Endodermal cell (in vitro differentiated cells): ENCODE results near the gene UROS. TPM values are rescaled to one million over a fixed set of nuclear protein-coding genes. Genes with fewer than 3 reads are reported as not detected.

Experiments
- DNase-seq: peaks from one replicate; pipeline ENCODE4 v3.0.0-alpha.2; 2017
- H3K27ac ChIP-seq: 2 replicates; pipeline ENCODE4 v1.5.1; 2013; ENCODE audit warnings: mild to moderate bottlenecking, low read depth, low read length, moderate library complexity
- H3K27me3 ChIP-seq: 2 replicates; pipeline ENCODE4 v1.6.1; 2013; ENCODE audit warnings: mild to moderate bottlenecking, low read length, moderate library complexity; ENCODE audit not compliant: insufficient read depth, control insufficient read depth, poor library complexity, severe bottlenecking
- H3K36me3 ChIP-seq: 2 replicates; pipeline ENCODE4 v1.7.0; 2013; ENCODE audit warnings: mild to moderate bottlenecking, low read length, moderate library complexity; ENCODE audit not compliant: control insufficient read depth, insufficient read depth
- H3K4me1 ChIP-seq: one replicate; pipeline ENCODE4 v1.7.0; 2013; ENCODE audit warnings: low read length; ENCODE audit not compliant: control insufficient read depth, insufficient read depth
- H3K4me3 ChIP-seq: 2 replicates; pipeline ENCODE4 v1.5.1; 2013; ENCODE audit warnings: mild to moderate bottlenecking, low read length, moderate library complexity
- H3K9ac ChIP-seq: 2 replicates; pipeline ENCODE4 v1.6.1; 2013; ENCODE audit warnings: mild to moderate bottlenecking, low read length, moderate library complexity; ENCODE audit not compliant: poor library complexity, severe bottlenecking; ENCODE audit errors: extremely low read depth
- H3K9me3 ChIP-seq: 2 replicates; pipeline ENCODE4 v1.6.1; 2013; ENCODE audit warnings: mild to moderate bottlenecking, low read length, moderate library complexity; ENCODE audit not compliant: control insufficient read depth
- H3K27ac Mint-ChIP-seq: 2 replicates; pipeline ENCODE4 v1.8.0; 2020; ENCODE audit warnings: mixed read lengths
- H3K27me3 Mint-ChIP-seq: 2 replicates; pipeline ENCODE4 v1.8.0; 2021; ENCODE audit warnings: mild to moderate bottlenecking, mixed read lengths; ENCODE audit not compliant: insufficient read depth
- H3K36me3 Mint-ChIP-seq: 2 replicates; pipeline ENCODE4 v1.8.0; 2020; ENCODE audit warnings: low read depth, mixed read lengths
- H3K4me1 Mint-ChIP-seq: 2 replicates; pipeline ENCODE4 v1.8.0; 2020; ENCODE audit warnings: mixed read lengths
- H3K4me3 Mint-ChIP-seq: 2 replicates; pipeline ENCODE4 v1.8.0; 2020; ENCODE audit warnings: mild to moderate bottlenecking, moderate library complexity, mixed read lengths
- H3K9me3 Mint-ChIP-seq: 2 replicates; pipeline ENCODE4 v1.8.0; 2020; ENCODE audit warnings: mild to moderate bottlenecking, mixed read lengths
- CTCF ChIP-seq: fragments of 200-600 bp; sonication (generic); conservative IDR thresholded peaks from 2 replicates; pipeline ENCODE4 v1.5.0; 2021; ENCODE audit warnings: antibody characterized with exemption, mild to moderate bottlenecking
- WGBS, 2 experiments: methylation state at CpG; one replicate each; pipeline versions ENCODE4 v1.1.5 to v1.1.7; 2013; ENCODE audit warnings: missing lambda C conversion rate in 2 of 2, mixed read lengths in 1 of 2; ENCODE audit not compliant: insufficient coverage in 1 of 2, insufficient read length in 1 of 2; 5-methylcytosine and 5-hydroxymethylcytosine counted together
- total RNA-seq, 2 donors: library from RNA; stranded (reverse); fragmentation: NEBNext Ultra II Directional in 1 of 2; extraction: Animal tissue kit (Norgen Biotek cat#: 25700) in 1 of 2; gene quantifications; 2 replicates in 1 of 2; 3 replicates in 1 of 2; pipeline ENCODE4 v1.2.1, GENCODE V29; 2021

The UROS gene
- total RNA-seq, 2 donors from 2014 or later = 49.2 to 69.4 TPM

- H3K27ac Mint-ChIP-seq = no peak overlapping the region
- H3K4me1 ChIP-seq = peaks cover 5% of the 10 kb centered on the region
Measured at GRCh38 chr10:125808047-125808446, 15.0 kb downstream of the UROS start.

GRCh38 chr10:125802739-125803138, 20.3 kb downstream of the UROS start:
- Mint-ChIP-seq H3K36me3 (peaks cover 25% of the 10 kb centered on the region), H3K9me3 (no peaks in the 10 kb centered on the region), H3K27ac (no peak overlapping the region), H3K4me3 (no peak overlapping the region), H3K27me3 (no peaks in the 10 kb centered on the region), H3K4me1 (peaks cover 32% of the 10 kb centered on the region)
- Histone ChIP-seq H3K27ac (no peak overlapping the region), H3K4me1 (peaks cover 14% of the 10 kb centered on the region), H3K36me3 (peaks cover 30% of the 10 kb centered on the region), H3K9me3 (no peaks in the 10 kb centered on the region), H3K4me3 (no peak overlapping the region), H3K9ac (no peak overlapping the region), H3K27me3 (no peaks in the 10 kb centered on the region)
- WGBS, 2 experiments = 88 to 97% methylated on average over 3 to 7 of the region's 7 CpGs
- no peak for TF ChIP-seq CTCF
- DNase-seq = no peak

More at GRCh38 chr10:125808047-125808446, 15.0 kb downstream of the UROS start:
- DNase-seq = no peak
- H3K27me3 ChIP-seq = no peaks in the 10 kb centered on the region
- peaks cover 61% of the 10 kb centered on the region for H3K36me3 ChIP-seq
- H3K27me3 Mint-ChIP-seq = no peaks in the 10 kb centered on the region
- no peaks in the 10 kb centered on the region for H3K9me3 Mint-ChIP-seq
- TF ChIP-seq CTCF = no peak
- peaks cover 5% of the 10 kb centered on the region for H3K4me1 Mint-ChIP-seq
- WGBS, 2 experiments = 89 to 100% methylated on average over 1 of the region's 1 CpG
- H3K9me3 ChIP-seq = no peaks in the 10 kb centered on the region
- H3K4me3 Mint-ChIP-seq = no peak overlapping the region
- H3K27ac ChIP-seq = no peak overlapping the region
- H3K9ac ChIP-seq = no peak overlapping the region
- peaks cover 44% of the 10 kb centered on the region for H3K36me3 Mint-ChIP-seq
- no peak overlapping the region for H3K4me3 ChIP-seq

- Histone ChIP-seq H3K9ac (no peak overlapping the region), H3K9me3 (no peaks in the 10 kb centered on the region), H3K4me3 (no peak overlapping the region), H3K36me3 (peaks cover 29% of the 10 kb centered on the region), H3K4me1 (peaks cover 14% of the 10 kb centered on the region), H3K27me3 (no peaks in the 10 kb centered on the region), H3K27ac (no peak overlapping the region)
- DNase-seq = no peak
- TF ChIP-seq CTCF = no peak
- Mint-ChIP-seq H3K27me3 (no peaks in the 10 kb centered on the region), H3K36me3 (peaks cover 28% of the 10 kb centered on the region), H3K4me1 (peaks cover 32% of the 10 kb centered on the region), H3K27ac (no peak overlapping the region), H3K9me3 (no peaks in the 10 kb centered on the region), H3K4me3 (no peak overlapping the region)
- 93 to 100% methylated on average over 4 to 5 of the region's 5 CpGs for WGBS, 2 experiments
Measured at GRCh38 chr10:125802131-125802530, 20.9 kb downstream of the UROS start.
